Suprapubic skin (tissue), 4 donors: ENCODE results near the gene TFDP1. TPM values are rescaled to one million over a fixed set of nuclear protein-coding genes. Genes with fewer than 3 reads are reported as not detected.

Experiments
- DNase-seq, 2 donors: peaks; one replicate each; pipeline ENCODE4 v3.0.0-alpha.2; 2019; ENCODE audit warnings: low spot score in 2 of 2
- H3K27ac ChIP-seq: fragments of 200-600 bp; sonication (generic); one replicate; pipeline ENCODE4 v1.5.1; 2019
- H3K27me3 ChIP-seq: fragments of 200-600 bp; sonication (generic); one replicate; pipeline ENCODE4 v1.5.1; 2019
- H3K36me3 ChIP-seq: fragments of 200-600 bp; sonication (generic); one replicate; pipeline ENCODE4 v1.5.1; 2019
- H3K4me1 ChIP-seq: fragments of 200-600 bp; sonication (generic); one replicate; pipeline ENCODE4 v1.5.1; 2019
- H3K4me3 ChIP-seq: fragments of 200-600 bp; sonication (generic); one replicate; pipeline ENCODE4 v1.5.1; 2019; ENCODE audit warnings: mild to moderate bottlenecking
- H3K9me3 ChIP-seq: fragments of 200-600 bp; sonication (generic); one replicate; pipeline ENCODE4 v1.5.1; 2019
- EP300 ChIP-seq: sonication (generic); formaldehyde crosslinking; IDR thresholded peaks from one replicate; pipeline ENCODE4 v1.6.1; 2017; ENCODE audit warnings: antibody characterized with exemption
- POLR2A ChIP-seq, 2 donors: fragments of 450-650 bp; IDR thresholded peaks; one replicate each; pipeline ENCODE4 v1.6.1; 2017; ENCODE audit warnings: antibody characterized with exemption in 2 of 2, mild to moderate bottlenecking in 2 of 2, moderate library complexity in 2 of 2
- POLR2AphosphoS5 ChIP-seq, 3 donors: sonication (generic); formaldehyde crosslinking; IDR thresholded peaks; one replicate each; pipeline ENCODE4 v1.6.1; 2017; ENCODE audit warnings: antibody characterized with exemption in 3 of 3
- WGBS: methylation state at CpG from one replicate; pipeline ENCODE4 v1.1.5; 2018; 5-methylcytosine and 5-hydroxymethylcytosine counted together
- total RNA-seq, 4 donors: library from RNA; depleted of rRNA; stranded (reverse); fragments of >200 nt; gene quantifications; one replicate each; pipeline ENCODE4 v1.1.0, GENCODE V29; 2016
- TF ChIP-seq, protein P1 (sequence below), 2 donors: fragments of 200-600 bp in 1 of 2; fragments of 450-650 bp in 1 of 2; sonication (generic) in 1 of 2; IDR thresholded peaks; one replicate each; pipeline ENCODE4 v1.5.1; 2016 to 2019; ENCODE audit warnings: antibody characterized with exemption in 2 of 2, mild to moderate bottlenecking in 1 of 2, moderate library complexity in 1 of 2

The TFDP1 gene
- total RNA-seq, 4 donors from 2014 or later = 47.5 to 63.3 (median 52.0) TPM

DNA sequence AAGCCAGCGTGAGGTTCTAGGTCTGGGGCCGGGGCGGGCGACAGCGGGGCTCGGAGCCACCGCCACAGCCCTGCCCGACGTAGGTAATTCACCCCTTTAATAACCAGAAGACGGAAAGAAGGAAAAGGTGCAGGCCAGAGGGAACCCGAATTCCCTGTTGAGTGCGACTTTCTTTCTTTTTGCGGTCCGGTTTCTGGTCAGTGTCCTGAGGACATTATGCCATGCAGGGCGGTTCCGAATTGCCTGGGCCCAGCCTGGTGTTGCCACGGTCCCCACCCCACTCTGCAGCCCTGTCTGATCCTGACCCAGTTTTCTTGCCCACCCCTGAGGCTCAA lies 18.4 kb upstream of the TFDP1 start:
- TF ChIP-seq, protein P1, sequence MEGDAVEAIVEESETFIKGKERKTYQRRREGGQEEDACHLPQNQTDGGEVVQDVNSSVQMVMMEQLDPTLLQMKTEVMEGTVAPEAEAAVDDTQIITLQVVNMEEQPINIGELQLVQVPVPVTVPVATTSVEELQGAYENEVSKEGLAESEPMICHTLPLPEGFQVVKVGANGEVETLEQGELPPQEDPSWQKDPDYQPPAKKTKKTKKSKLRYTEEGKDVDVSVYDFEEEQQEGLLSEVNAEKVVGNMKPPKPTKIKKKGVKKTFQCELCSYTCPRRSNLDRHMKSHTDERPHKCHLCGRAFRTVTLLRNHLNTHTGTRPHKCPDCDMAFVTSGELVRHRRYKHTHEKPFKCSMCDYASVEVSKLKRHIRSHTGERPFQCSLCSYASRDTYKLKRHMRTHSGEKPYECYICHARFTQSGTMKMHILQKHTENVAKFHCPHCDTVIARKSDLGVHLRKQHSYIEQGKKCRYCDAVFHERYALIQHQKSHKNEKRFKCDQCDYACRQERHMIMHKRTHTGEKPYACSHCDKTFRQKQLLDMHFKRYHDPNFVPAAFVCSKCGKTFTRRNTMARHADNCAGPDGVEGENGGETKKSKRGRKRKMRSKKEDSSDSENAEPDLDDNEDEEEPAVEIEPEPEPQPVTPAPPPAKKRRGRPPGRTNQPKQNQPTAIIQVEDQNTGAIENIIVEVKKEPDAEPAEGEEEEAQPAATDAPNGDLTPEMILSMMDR (IDR thresholded peaks at IDR 0.05) = no peak
- no peak for TF ChIP-seq EP300
- no peak for TF ChIP-seq POLR2AphosphoS5 (IDR thresholded peaks at IDR 0.05)
- TF ChIP-seq POLR2A (IDR thresholded peaks at IDR 0.05) = no peak
- Histone ChIP-seq H3K27me3 (no peaks in the 10 kb centered on the region), H3K4me3 (no peak overlapping the region), H3K9me3 (no peaks in the 10 kb centered on the region), H3K36me3 (no peaks in the 10 kb centered on the region), H3K4me1 (no peaks in the 10 kb centered on the region), H3K27ac (no peak overlapping the region)
- peak in 1 of 2 donors; percentile 45 for DNase-seq
- WGBS = 87% methylated on average over 14 of the region's 17 CpGs

DNA sequence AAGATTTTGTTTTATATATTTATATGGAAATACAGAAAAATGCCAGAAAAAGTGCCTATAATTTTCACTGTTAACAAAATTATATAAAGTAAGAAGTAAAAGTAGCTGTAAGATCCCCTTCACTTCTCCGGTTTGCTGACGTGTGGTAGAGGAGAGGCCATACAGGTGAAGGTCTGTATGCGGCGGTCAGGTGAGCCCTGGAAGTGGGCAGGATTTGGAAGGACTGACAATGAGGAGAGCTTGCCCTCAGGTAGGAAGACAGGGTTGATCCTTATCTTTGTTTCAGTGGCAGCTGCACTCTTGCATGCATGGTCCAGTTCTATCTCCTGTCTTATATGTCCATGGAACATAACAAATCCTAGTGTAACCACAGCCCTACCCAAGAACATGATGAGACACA lies 16.9 kb upstream of the TFDP1 start:
- Histone ChIP-seq H3K4me1 (no peaks in the 10 kb centered on the region), H3K27ac (no peak overlapping the region), H3K36me3 (no peaks in the 10 kb centered on the region), H3K4me3 (no peak overlapping the region), H3K9me3 (no peaks in the 10 kb centered on the region), H3K27me3 (no peaks in the 10 kb centered on the region)
- 95% methylated on average over 4 of the region's 4 CpGs for WGBS
- TF ChIP-seq, protein P1 (IDR thresholded peaks at IDR 0.05) = no peak
- TF ChIP-seq POLR2A (IDR thresholded peaks at IDR 0.05) = no peak
- TF ChIP-seq POLR2AphosphoS5 (IDR thresholded peaks at IDR 0.05) = no peak
- no peak for TF ChIP-seq EP300
- DNase-seq = no peak

DNA sequence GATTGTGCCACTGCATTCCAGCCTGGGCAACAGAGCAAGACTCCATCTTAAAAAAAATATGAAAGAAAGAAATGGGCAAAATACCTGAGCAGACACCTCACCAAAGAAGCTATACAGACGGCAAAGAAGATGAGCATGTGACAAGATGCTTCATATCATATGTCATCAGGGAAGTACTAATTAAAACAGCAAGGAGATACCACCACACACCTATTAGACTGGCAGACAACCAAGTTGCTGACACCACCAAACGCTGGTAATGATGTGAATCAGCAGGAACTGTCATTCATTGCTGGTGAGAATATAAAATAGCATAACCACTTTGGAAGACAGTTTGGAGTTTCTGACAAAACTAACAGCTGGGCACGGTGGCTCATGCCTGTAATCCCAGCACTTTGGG lies 11.5 kb upstream of the TFDP1 start:
- WGBS = 73% methylated on average over 3 of the region's 3 CpGs
- no peak for DNase-seq

DNA sequence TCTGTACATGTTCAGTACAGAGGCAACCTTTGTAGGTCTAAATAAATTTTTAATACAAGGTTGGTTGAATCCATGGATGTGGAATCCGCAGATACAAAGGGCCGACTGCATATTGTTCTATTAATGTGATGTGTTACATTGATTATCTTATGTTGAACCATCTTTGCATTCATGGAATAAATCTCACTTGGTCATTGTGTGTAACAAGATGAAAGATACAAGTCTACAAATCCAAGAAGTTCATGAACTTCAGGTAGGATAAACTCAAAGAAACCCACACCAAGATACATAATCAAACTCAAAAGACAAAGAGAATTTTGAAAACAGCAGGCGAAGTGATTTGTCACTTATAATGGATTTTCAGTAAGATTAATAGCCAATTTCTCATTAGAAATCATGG lies 8.0 kb upstream of the TFDP1 start:
- Histone ChIP-seq H3K4me1 (no peaks in the 10 kb centered on the region), H3K27me3 (no peaks in the 10 kb centered on the region), H3K36me3 (no peaks in the 10 kb centered on the region), H3K27ac (no peak overlapping the region), H3K9me3 (peaks cover 11% of the 10 kb centered on the region), H3K4me3 (no peak overlapping the region)
- 77% methylated on average over 3 of the region's 3 CpGs for WGBS
- DNase-seq = no peak
- TF ChIP-seq POLR2A (IDR thresholded peaks at IDR 0.05) = no peak

More for the DNA sequence above, 11.5 kb upstream of the TFDP1 start:
- TF ChIP-seq POLR2AphosphoS5 (IDR thresholded peaks at IDR 0.05) (no peak), EP300 (no peak), POLR2A (IDR thresholded peaks at IDR 0.05) (no peak)
- TF ChIP-seq, protein P1 (IDR thresholded peaks at IDR 0.05) = no peak
- H3K27ac ChIP-seq = no peak overlapping the region
- H3K4me1 ChIP-seq = no peaks in the 10 kb centered on the region
- H3K4me3 ChIP-seq = no peak overlapping the region
- H3K27me3 ChIP-seq = no peaks in the 10 kb centered on the region
- H3K9me3 ChIP-seq = peaks cover 11% of the 10 kb centered on the region
- no peaks in the 10 kb centered on the region for H3K36me3 ChIP-seq

DNA sequence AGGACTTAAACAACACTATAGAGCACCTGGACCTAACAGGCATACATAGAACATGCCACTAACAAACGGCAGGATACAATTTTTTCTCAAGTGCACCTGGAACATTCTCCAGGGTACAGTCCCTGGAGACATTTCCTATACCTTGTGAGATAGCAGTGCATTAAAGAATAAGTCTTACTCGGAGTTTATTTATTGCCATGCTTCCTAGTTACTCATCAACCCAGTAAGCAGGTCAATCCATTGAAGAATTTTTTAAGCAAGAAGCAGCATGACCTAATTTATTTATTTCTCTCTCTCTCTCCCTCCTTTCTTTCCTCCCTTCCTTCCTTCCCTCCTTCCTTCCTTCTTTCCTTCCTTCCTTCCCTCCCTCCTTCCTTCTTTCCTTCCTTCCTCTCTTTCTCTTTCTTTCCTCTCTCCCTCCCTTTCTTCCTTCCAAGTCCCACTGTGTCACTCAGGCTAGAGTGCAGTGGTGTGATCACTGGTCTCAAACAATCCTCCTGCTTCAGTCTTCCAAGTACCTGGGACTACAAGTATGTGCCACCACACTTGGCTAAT lies 6.6 kb upstream of the TFDP1 start:
- WGBS = 78% methylated on average over 2 of the region's 2 CpGs
- Histone ChIP-seq H3K27ac (no peak overlapping the region), H3K4me1 (no peaks in the 10 kb centered on the region), H3K27me3 (no peaks in the 10 kb centered on the region), H3K36me3 (no peaks in the 10 kb centered on the region), H3K4me3 (no peak overlapping the region), H3K9me3 (peaks cover 11% of the 10 kb centered on the region)
- TF ChIP-seq POLR2A (IDR thresholded peaks at IDR 0.05) (no peak), POLR2AphosphoS5 (IDR thresholded peaks at IDR 0.05) (no peak), EP300 (no peak)
- TF ChIP-seq, protein P1 (IDR thresholded peaks at IDR 0.05) = no peak
- DNase-seq = no peak

DNA sequence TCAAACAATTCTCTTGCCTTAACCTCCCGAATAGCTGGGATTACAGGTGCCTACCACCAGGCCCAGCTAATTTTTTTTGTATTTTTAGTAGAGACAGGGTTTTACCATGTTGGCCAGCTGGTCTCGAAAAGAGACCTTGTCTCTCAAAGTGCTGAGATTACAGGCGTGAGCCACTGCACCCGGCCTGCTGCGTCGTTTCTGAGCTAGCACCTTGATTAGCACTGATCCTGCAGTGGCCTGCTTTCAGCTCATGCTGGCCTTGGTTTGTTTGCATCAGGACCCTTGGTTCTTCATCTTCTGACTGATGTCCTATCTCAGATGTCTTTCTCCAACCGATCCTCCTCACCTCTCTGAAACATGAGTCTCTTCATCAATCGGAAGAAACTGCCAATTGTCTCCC lies 4.9 kb upstream of the TFDP1 start:
- TF ChIP-seq, protein P1 (IDR thresholded peaks at IDR 0.05) = no peak
- TF ChIP-seq EP300 (no peak), POLR2AphosphoS5 (IDR thresholded peaks at IDR 0.05) (no peak), POLR2A (IDR thresholded peaks at IDR 0.05) (no peak)
- DNase-seq = peak in 1 of 2 donors; percentile 57

More for the DNA sequence above, 4.9 kb upstream of the TFDP1 start:
- peaks cover 9% of the 10 kb centered on the region for H3K9me3 ChIP-seq
- WGBS = 85% methylated on average over 8 of the region's 8 CpGs
- no peaks in the 10 kb centered on the region for H3K36me3 ChIP-seq
- no peak overlapping the region for H3K27ac ChIP-seq
- H3K27me3 ChIP-seq = no peaks in the 10 kb centered on the region
- no peaks in the 10 kb centered on the region for H3K4me1 ChIP-seq
- H3K4me3 ChIP-seq = no peak overlapping the region
